MM.1S (cell line): ENCODE data around the gene TROAP.

Experiments used
- DNase-seq: peaks from one replicate; pipeline ENCODE4 v3.0.0-alpha.2; 2015
- H2AFZ ChIP-seq: fragments of 300-600 bp; sonication (generic); 2 replicates; pipeline ENCODE4 v1.6.0; 2016; ENCODE audit warnings: antibody characterized with exemption, low read length
- H3F3A ChIP-seq: fragments of 300-600 bp; sonication (generic); 2 replicates; pipeline ENCODE4 v1.6.1; 2016; ENCODE audit warnings: mild to moderate bottlenecking, antibody characterized with exemption, low read length, moderate library complexity, mixed read lengths; ENCODE audit not compliant: insufficient read depth
- H3K27ac ChIP-seq: fragments of 300-600 bp; sonication (generic); 2 replicates; pipeline ENCODE4 v1.5.1; 2016; ENCODE audit warnings: mild to moderate bottlenecking, low read length
- H3K27me3 ChIP-seq: fragments of 300-600 bp; sonication (generic); replicated peaks from 2 replicates; pipeline ENCODE4 v1.6.0; 2016; ENCODE audit warnings: low read length; ENCODE audit not compliant: insufficient read depth
- H3K36me3 ChIP-seq: fragments of 300-600 bp; sonication (generic); replicated peaks from 2 replicates; pipeline ENCODE4 v1.6.1; 2016; ENCODE audit warnings: mild to moderate bottlenecking, low read length, mixed read lengths; ENCODE audit not compliant: insufficient read depth
- H3K4me1 ChIP-seq: fragments of 300-600 bp; sonication (generic); 2 replicates; pipeline ENCODE4 v1.6.1; 2016; ENCODE audit warnings: low read length, mixed read lengths
- H3K4me2 ChIP-seq: fragments of 300-600 bp; sonication (generic); 2 replicates; pipeline ENCODE4 v1.6.0; 2016; ENCODE audit warnings: low read depth, low read length
- H3K4me3 ChIP-seq: fragments of 300-600 bp; sonication (generic); 2 replicates; pipeline ENCODE4 v1.5.1; 2016; ENCODE audit warnings: low read length, mixed read lengths
- H3K79me2 ChIP-seq: fragments of 300-600 bp; sonication (generic); 2 replicates; pipeline ENCODE4 v1.6.1; 2016; ENCODE audit warnings: mixed run types, low read length, mixed read lengths
- H3K9ac ChIP-seq: fragments of 300-600 bp; sonication (generic); 2 replicates; pipeline ENCODE4 v1.6.1; 2016; ENCODE audit warnings: low read length, mixed read lengths
- H3K9me2 ChIP-seq: fragments of 300-600 bp; sonication (generic); replicated peaks from 2 replicates; pipeline ENCODE4 v1.6.1; 2016; ENCODE audit warnings: mild to moderate bottlenecking, low read length, mixed read lengths; ENCODE audit not compliant: insufficient read depth
- H3K9me3 ChIP-seq: fragments of 300-600 bp; sonication (generic); replicated peaks from 2 replicates; pipeline ENCODE4 v1.6.1; 2016; ENCODE audit warnings: mild to moderate bottlenecking, low read length, mixed read lengths; ENCODE audit not compliant: insufficient read depth
- H4K20me1 ChIP-seq: fragments of 300-600 bp; sonication (generic); 2 replicates; pipeline ENCODE4 v1.6.1; 2016; ENCODE audit warnings: mild to moderate bottlenecking, low read length, moderate library complexity, mixed read lengths; ENCODE audit not compliant: insufficient read depth
- EZH2 ChIP-seq: fragments of 300-600 bp; sonication (generic); optimal IDR thresholded peaks from 2 replicates; pipeline ENCODE3; 2017; ENCODE audit warnings: low read depth, mild to moderate bottlenecking, antibody characterized with exemption, low read length, mixed read lengths
- EZH2phosphoT487 ChIP-seq: fragments of 300-600 bp; sonication (generic); IDR thresholded peaks from 2 replicates; pipeline ENCODE4 v1.6.1; 2018; ENCODE audit warnings: antibody characterized with exemption, low read length
- TF ChIP-seq, protein P1 (sequence below): fragments of 300-600 bp; sonication (generic); IDR thresholded peaks from 2 replicates; pipeline ENCODE4 v1.5.1; 2016; ENCODE audit warnings: antibody characterized with exemption, low read length, mixed read lengths

TROAP gene

DNA sequence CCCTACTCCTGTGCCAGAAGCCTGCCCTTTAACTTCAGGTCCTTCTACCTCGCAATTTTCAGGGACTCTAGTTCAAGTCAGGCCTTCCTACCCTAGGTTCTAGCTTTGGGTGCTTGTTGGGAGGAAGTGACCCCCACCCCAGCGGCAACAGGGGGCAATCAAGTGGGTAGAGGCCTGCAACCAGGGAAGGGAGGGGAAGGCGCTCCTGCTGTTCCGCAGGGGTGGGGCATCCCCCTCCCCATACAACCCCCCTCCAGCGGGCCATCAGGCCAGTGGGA lies 28.3 kb upstream of the TROAP start:
- Histone ChIP-seq H3K27me3 (peaks cover 68% of the 10 kb centered on the region), H3K79me2 (no peaks in the 10 kb centered on the region), H3K27ac (no peak overlapping the region), H3K9me3 (no peaks in the 10 kb centered on the region), H3K4me2 (no peak overlapping the region), H3K36me3 (no peaks in the 10 kb centered on the region), H3K9me2 (no peaks in the 10 kb centered on the region), H3K4me3 (no peak overlapping the region), H3K4me1 (peaks cover 7% of the 10 kb centered on the region; the same call in 1 of the 2 replicates), H3F3A (no peaks in the 10 kb centered on the region), H4K20me1 (no peaks in the 10 kb centered on the region), H3K9ac (no peak overlapping the region), H2AFZ (no peak overlapping the region)
- TF ChIP-seq EZH2phosphoT487: no peak
- TF ChIP-seq, protein P1, sequence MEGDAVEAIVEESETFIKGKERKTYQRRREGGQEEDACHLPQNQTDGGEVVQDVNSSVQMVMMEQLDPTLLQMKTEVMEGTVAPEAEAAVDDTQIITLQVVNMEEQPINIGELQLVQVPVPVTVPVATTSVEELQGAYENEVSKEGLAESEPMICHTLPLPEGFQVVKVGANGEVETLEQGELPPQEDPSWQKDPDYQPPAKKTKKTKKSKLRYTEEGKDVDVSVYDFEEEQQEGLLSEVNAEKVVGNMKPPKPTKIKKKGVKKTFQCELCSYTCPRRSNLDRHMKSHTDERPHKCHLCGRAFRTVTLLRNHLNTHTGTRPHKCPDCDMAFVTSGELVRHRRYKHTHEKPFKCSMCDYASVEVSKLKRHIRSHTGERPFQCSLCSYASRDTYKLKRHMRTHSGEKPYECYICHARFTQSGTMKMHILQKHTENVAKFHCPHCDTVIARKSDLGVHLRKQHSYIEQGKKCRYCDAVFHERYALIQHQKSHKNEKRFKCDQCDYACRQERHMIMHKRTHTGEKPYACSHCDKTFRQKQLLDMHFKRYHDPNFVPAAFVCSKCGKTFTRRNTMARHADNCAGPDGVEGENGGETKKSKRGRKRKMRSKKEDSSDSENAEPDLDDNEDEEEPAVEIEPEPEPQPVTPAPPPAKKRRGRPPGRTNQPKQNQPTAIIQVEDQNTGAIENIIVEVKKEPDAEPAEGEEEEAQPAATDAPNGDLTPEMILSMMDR: no peak
- no peak for TF ChIP-seq EZH2
- DNase-seq: no peak

DNA sequence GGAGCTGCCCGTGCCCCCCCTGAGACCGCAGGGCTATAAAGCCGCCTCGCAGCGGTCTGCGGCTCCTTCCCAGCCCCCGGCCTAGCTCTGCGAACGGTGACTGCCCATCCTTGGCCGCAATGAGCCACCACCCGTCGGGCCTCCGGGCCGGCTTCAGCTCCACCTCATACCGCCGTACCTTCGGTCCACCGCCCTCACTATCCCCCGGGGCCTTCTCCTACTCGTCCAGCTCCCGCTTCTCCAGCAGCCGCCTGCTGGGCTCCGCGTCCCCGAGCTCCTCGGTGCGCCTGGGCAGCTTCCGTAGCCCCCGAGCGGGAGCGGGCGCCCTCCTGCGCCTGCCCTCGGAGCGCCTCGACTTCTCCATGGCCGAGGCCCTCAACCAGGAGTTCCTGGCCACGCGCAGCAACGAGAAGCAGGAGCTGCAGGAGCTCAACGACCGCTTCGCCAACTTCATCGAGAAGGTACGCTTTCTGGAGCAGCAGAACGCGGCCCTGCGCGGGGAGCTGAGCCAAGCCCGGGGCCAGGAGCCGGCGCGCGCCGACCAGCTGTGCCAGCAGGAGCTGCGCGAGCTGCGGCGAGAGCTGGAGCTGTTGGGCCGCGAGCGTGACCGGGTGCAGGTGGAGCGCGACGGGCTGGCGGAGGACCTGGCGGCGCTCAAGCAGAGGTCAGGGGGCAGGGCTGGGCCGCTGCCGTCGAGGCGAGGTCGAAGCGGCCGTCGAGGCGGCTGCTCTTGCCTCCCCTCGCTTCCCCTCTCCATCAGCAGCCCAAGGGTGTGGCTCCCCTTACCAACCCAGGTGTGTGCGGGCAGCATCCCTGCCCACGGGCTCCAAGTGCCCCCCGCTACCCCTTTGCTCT lies 27.7 kb upstream of the TROAP start, which contains the start of gene PRPH:
TSS of gene PRPH (plus strand) at position 66 of the 855 bp plus-strand sequence. CDS start at position 120, 54 bp downstream.
- no peak for DNase-seq
- Histone ChIP-seq H3F3A (no peaks in the 10 kb centered on the region), H4K20me1 (no peaks in the 10 kb centered on the region), H3K79me2 (no peaks in the 10 kb centered on the region), H2AFZ (no peak within 1 kb of the TSS), H3K4me3 (no peak within 1 kb of the TSS), H3K27me3 (peaks cover 68% of the 10 kb centered on the region), H3K4me2 (no peak within 1 kb of the TSS), H3K9ac (no peak within 1 kb of the TSS), H3K36me3 (no peaks in the 10 kb centered on the region), H3K9me3 (no peaks in the 10 kb centered on the region), H3K4me1 (peaks cover 7% of the 10 kb centered on the region; the same call in 1 of the 2 replicates), H3K27ac (no peak within 1 kb of the TSS), H3K9me2 (no peaks in the 10 kb centered on the region)
- TF ChIP-seq, protein P1: no peak
- TF ChIP-seq EZH2 (no peak), EZH2phosphoT487 (no peak)

DNA sequence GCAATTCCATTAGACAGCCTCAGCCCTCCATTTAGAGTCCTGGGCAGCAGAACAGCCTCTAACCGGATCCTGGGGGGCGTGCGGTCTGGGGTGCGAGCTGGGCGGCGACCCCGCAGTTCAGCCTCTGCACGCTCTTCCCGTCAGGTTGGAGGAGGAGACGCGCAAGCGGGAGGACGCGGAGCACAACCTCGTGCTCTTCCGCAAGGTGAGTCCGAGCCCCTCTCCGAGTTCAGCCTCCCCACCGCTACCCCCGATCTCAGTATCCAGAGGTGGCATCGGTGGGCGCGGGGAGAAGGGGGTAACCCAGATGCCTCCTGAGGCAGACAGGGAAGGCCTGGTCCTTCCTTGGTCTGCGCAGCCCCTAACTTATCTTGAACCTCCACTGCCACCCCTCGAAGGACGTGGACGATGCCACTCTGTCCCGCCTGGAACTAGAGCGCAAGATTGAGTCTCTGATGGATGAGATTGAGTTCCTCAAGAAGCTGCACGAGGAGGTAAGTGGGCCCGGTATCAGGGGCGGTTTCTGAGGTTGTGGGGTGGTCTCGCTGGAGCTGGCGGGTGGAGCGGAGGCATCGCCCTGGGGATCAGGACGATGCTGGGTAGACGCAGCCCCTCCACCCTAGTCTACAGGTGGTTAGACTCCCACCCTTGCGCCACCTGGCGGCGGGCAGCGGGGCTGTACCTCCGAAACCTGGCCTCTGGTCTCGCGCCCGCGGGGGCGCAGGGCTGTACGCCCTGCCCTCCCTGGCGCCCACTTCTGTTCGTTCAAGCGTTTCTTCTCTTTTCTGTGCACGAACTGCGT lies 26.8 kb upstream of the TROAP start:
- Histone ChIP-seq H3K4me3 (peak overlapping the region; percentile 52), H4K20me1 (no peaks in the 10 kb centered on the region), H2AFZ (peak overlapping the region; percentile 59), H3K9me2 (no peaks in the 10 kb centered on the region), H3K36me3 (no peaks in the 10 kb centered on the region), H3K27me3 (peaks cover 68% of the 10 kb centered on the region), H3K4me2 (peak overlapping the region; percentile 93), H3K79me2 (no peaks in the 10 kb centered on the region), H3K9me3 (no peaks in the 10 kb centered on the region), H3K9ac (no peak overlapping the region), H3K4me1 (peaks cover 7% of the 10 kb centered on the region; the same call in 1 of the 2 replicates), H3K27ac (no peak overlapping the region), H3F3A (no peaks in the 10 kb centered on the region)
- DNase-seq: peak; percentile 42
- TF ChIP-seq, protein P1: peak; percentile 87
- no peak for TF ChIP-seq EZH2
